CD14-positive monocyte (primary cell): ENCODE measurements around the gene ALKBH6. TPM values are rescaled to one million over a fixed set of nuclear protein-coding genes. Genes with fewer than 3 reads are reported as not detected.
A peak's percentile ranks its signal among the peaks of the same experiment; 100 is the strongest.
"Not testable (repeated sequence)": the region's sequence is repeated elsewhere in the genome, so short reads cannot be mapped to it uniquely, and the experiment has no call there.

Source experiments
- DNase-seq, 3 donors: peaks; one replicate each; pipeline ENCODE4 v3.0.0-alpha.2; 2011 to 2022
- H2AFZ ChIP-seq: 2 replicates; pipeline ENCODE4 v1.6.0; 2012; ENCODE audit warnings: mild to moderate bottlenecking, low read depth, low read length, inconsistent platforms; ENCODE audit not compliant: insufficient read depth, poor library complexity, severe bottlenecking
- H3K27ac ChIP-seq, 2 donors: 1 replicate in 1 of 2; 2 replicates in 1 of 2; pipeline ENCODE4 v1.5.1; 2012 to 2013; ENCODE audit warnings: low read length in 2 of 2, control low read depth in 1 of 2, inconsistent platforms in 1 of 2, low read depth in 1 of 2, mild to moderate bottlenecking in 1 of 2
- H3K27me3 ChIP-seq, 2 donors: one replicate each; pipeline versions ENCODE4 v1.6.0 to v1.6.1; 2011 to 2013; ENCODE audit warnings: low read length in 2 of 2; ENCODE audit not compliant: control insufficient read depth in 2 of 2, insufficient read depth in 2 of 2
- H3K36me3 ChIP-seq, 2 donors: replicated peaks in 1 of 2; 1 replicate in 1 of 2; 2 replicates in 1 of 2; pipeline versions ENCODE4 v1.5.1 to v1.6.1; 2012 to 2013; ENCODE audit warnings: low read length in 2 of 2, control low read depth in 1 of 2, inconsistent platforms in 1 of 2, mild to moderate bottlenecking in 1 of 2; ENCODE audit not compliant: insufficient read depth in 2 of 2, control insufficient read depth in 1 of 2
- H3K4me1 ChIP-seq, 2 donors: 1 replicate in 1 of 2; 2 replicates in 1 of 2; pipeline versions ENCODE4 v1.5.1 to v1.6.1; 2012 to 2013; ENCODE audit warnings: low read length in 2 of 2, control low read depth in 1 of 2, inconsistent platforms in 1 of 2, mild to moderate bottlenecking in 1 of 2, moderate library complexity in 1 of 2; ENCODE audit not compliant: insufficient read depth in 2 of 2, control insufficient read depth in 1 of 2
- H3K4me2 ChIP-seq: replicated peaks from 2 replicates; pipeline ENCODE3; 2012; ENCODE audit warnings: low read length, moderate library complexity, mild to moderate bottlenecking; ENCODE audit not compliant: poor library complexity, severe bottlenecking; ENCODE audit errors: extremely low read depth
- H3K4me3 ChIP-seq, 3 experiments: fragments of 200-600 bp in 1 of 3; sonication (generic) in 1 of 3; replicated peaks in 1 of 3; 1 replicate in 2 of 3; 2 replicates in 1 of 3; pipeline ENCODE4 v1.5.1; 2011 to 2013; ENCODE audit warnings: low read length in 3 of 3, mild to moderate bottlenecking in 3 of 3, control low read depth in 2 of 3, low read depth in 2 of 3, inconsistent platforms in 1 of 3, moderate library complexity in 1 of 3
- H3K79me2 ChIP-seq: 2 replicates; pipeline ENCODE4 v1.6.0; 2012; ENCODE audit warnings: mild to moderate bottlenecking, control low read depth, inconsistent platforms, low read length, moderate library complexity; ENCODE audit not compliant: insufficient read depth
- H3K9ac ChIP-seq: 2 replicates; pipeline ENCODE4 v1.6.0; 2017; ENCODE audit warnings: low read length, mild to moderate bottlenecking; ENCODE audit not compliant: insufficient read depth, poor library complexity, severe bottlenecking
- H3K9me3 ChIP-seq, 2 donors: replicated peaks in 1 of 2; 1 replicate in 1 of 2; 2 replicates in 1 of 2; pipeline versions ENCODE4 v1.5.1 to v1.6.1; 2012 to 2013; ENCODE audit warnings: low read length in 2 of 2, control low read depth in 1 of 2; ENCODE audit not compliant: control insufficient read depth in 1 of 2, insufficient read depth in 1 of 2
- H4K20me1 ChIP-seq: 2 replicates; pipeline ENCODE4 v1.6.0; 2012; ENCODE audit warnings: mild to moderate bottlenecking, low read length, control low read depth, moderate library complexity; ENCODE audit not compliant: insufficient read depth
- H3K27ac Mint-ChIP-seq, 7 donors: one replicate each; pipeline ENCODE4 v1.8.0; 2020; ENCODE audit warnings: mild to moderate bottlenecking in 7 of 7, mixed read lengths in 7 of 7, moderate library complexity in 6 of 7, inconsistent platforms in 2 of 7
- H3K27me3 Mint-ChIP-seq, 3 donors: one replicate each; pipeline ENCODE4 v1.8.0; 2021 to 2022; ENCODE audit warnings: low read depth in 3 of 3, mild to moderate bottlenecking in 3 of 3, mixed read lengths in 3 of 3, moderate library complexity in 3 of 3, inconsistent platforms in 1 of 3
- H3K36me3 Mint-ChIP-seq, 2 donors: one replicate each; pipeline ENCODE4 v1.8.0; 2020; ENCODE audit warnings: mixed read lengths in 2 of 2, inconsistent platforms in 1 of 2, mild to moderate bottlenecking in 1 of 2
- H3K4me1 Mint-ChIP-seq: one replicate; pipeline ENCODE4 v1.8.0; 2020; ENCODE audit warnings: mild to moderate bottlenecking, mixed read lengths
- H3K4me3 Mint-ChIP-seq, 2 donors: one replicate each; pipeline ENCODE4 v1.8.0; 2020; ENCODE audit warnings: mild to moderate bottlenecking in 2 of 2, mixed read lengths in 2 of 2, moderate library complexity in 1 of 2
- H3K9me3 Mint-ChIP-seq, 7 donors: one replicate each; pipeline ENCODE4 v1.8.0; 2020 to 2022; ENCODE audit warnings: mixed read lengths in 7 of 7, mild to moderate bottlenecking in 6 of 7, moderate library complexity in 6 of 7, inconsistent platforms in 2 of 7
- WGBS: methylation state at CpG from one replicate; pipeline ENCODE4 v1.1.5; 2013; ENCODE audit warnings: missing lambda C conversion rate; ENCODE audit not compliant: insufficient coverage; 5-methylcytosine and 5-hydroxymethylcytosine counted together
- intact Hi-C, 2 donors: fragments of 100-400 bp; cut with micrococcal nuclease; formaldehyde crosslinking; loops; one replicate each; pipeline versions ENCODE4 v1.15.0 to v1.15.1; 2023
- polyA plus RNA-seq, 3 donors: library from polyadenylated mRNA; depleted of rRNA in 1 of 3; unstranded in 2 of 3; stranded (reverse) in 1 of 3; fragments of 300-500 nt in 2 of 3; fragments of >200 nt in 1 of 3; fragmentation: Illumina TruSeq in 2 of 3; gene quantifications; 1 replicate in 2 of 3; 2 replicates in 1 of 3; pipeline ENCODE4 v1.2.3, GENCODE V29; 2012 to 2021
- TF ChIP-seq, protein P1 (sequence below): fragments of 200-600 bp; IDR thresholded peaks from one replicate; pipeline ENCODE4 v1.8.0; 2022; ENCODE audit warnings: antibody characterized with exemption, mild to moderate bottlenecking

The ALKBH6 gene
- polyA plus RNA-seq, 3 donors = 13.1 to 29.3 (median 16.1) TPM

DNA sequence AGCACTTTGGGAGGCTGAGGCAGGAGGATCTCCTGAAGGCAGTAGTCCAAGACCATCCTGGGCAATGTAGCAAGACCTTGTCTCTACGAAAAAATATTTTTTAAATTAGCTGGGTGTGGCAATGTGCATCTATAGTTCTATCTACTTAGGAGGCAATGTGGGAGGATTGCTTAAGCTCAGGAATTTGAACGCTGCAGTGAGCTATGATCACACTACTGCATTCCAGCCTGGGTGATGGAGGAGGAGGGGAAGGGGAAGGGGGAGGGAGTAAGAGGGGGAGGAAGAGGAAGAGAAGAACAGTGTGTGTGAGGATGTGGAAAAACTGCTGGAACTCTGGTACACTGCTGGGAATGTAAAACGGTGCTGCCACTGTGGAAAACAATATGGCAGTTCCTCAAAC is 27.8 kb upstream of the ALKBH6 start:
- WGBS = 27% methylated on average over 1 of the region's 3 CpGs
- H3K79me2 ChIP-seq = no peaks in the 10 kb centered on the region

DNA sequence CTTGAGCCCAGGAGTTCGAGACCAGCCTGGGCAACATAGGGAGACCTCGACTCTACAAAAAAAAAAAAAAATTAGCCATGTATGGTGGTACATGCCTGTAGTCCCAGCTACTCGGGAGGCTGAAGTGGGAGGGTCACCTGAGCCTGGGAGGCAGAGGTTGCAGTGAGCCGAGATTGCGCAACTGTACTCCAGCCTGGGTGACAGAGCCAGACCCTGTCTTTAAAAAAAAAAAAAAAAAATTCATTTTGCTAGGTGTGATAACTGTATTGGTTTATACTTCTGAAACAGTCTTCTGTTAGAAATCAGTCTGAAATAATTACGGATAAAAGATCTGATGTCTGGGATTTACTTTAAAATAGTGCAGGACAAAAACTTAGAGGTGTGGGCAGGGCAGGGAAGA is 27.1 kb upstream of the ALKBH6 start:
- H3K27ac ChIP-seq, H3K27me3 ChIP-seq, H3K9me3 ChIP-seq, H2AFZ ChIP-seq, DNase-seq, H3K27ac Mint-ChIP-seq, H3K4me3 Mint-ChIP-seq, H3K4me3 ChIP-seq, H3K36me3 ChIP-seq, H3K4me1 ChIP-seq, H3K27me3 Mint-ChIP-seq, intact Hi-C loops, H3K79me2 ChIP-seq, H3K4me2 ChIP-seq, H3K9ac ChIP-seq, H3K36me3 Mint-ChIP-seq, H4K20me1 ChIP-seq, H3K9me3 Mint-ChIP-seq: not testable (repeated sequence)
- H3K4me1 Mint-ChIP-seq = peaks cover 14% of the 10 kb centered on the region
- WGBS = 94% methylated on average over 5 of the region's 6 CpGs

More for the DNA sequence above, 27.8 kb upstream of the ALKBH6 start:
- no peak for DNase-seq
- TF ChIP-seq, protein P1, sequence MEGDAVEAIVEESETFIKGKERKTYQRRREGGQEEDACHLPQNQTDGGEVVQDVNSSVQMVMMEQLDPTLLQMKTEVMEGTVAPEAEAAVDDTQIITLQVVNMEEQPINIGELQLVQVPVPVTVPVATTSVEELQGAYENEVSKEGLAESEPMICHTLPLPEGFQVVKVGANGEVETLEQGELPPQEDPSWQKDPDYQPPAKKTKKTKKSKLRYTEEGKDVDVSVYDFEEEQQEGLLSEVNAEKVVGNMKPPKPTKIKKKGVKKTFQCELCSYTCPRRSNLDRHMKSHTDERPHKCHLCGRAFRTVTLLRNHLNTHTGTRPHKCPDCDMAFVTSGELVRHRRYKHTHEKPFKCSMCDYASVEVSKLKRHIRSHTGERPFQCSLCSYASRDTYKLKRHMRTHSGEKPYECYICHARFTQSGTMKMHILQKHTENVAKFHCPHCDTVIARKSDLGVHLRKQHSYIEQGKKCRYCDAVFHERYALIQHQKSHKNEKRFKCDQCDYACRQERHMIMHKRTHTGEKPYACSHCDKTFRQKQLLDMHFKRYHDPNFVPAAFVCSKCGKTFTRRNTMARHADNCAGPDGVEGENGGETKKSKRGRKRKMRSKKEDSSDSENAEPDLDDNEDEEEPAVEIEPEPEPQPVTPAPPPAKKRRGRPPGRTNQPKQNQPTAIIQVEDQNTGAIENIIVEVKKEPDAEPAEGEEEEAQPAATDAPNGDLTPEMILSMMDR = no peak
- H4K20me1 ChIP-seq = no peaks in the 10 kb centered on the region
- H3K4me2 ChIP-seq = no peak overlapping the region
- H3K27ac ChIP-seq = no peak overlapping the region
- Mint-ChIP-seq H3K9me3 (no peaks in the 10 kb centered on the region), H3K4me3 (no peak overlapping the region), H3K36me3 (peaks cover 3 to 8% of the 10 kb centered on the region in 2 donors), H3K27me3 (peaks cover 0 to 1% (median 0%) of the 10 kb centered on the region in 3 donors), H3K4me1 (peaks cover 14% of the 10 kb centered on the region), H3K27ac (peak overlapping the region in 1 of 7 donors; percentile 8)
- no peaks in the 10 kb centered on the region for H3K36me3 ChIP-seq
- H3K4me1 ChIP-seq = no peaks in the 10 kb centered on the region
- H3K9me3 ChIP-seq = no peaks in the 10 kb centered on the region
- intact Hi-C loops = no loop called here
- no peak overlapping the region for H3K9ac ChIP-seq
- H3K4me3 ChIP-seq = no peak overlapping the region
- H3K27me3 ChIP-seq = no peaks in the 10 kb centered on the region
- H2AFZ ChIP-seq = no peak overlapping the region
